ENCODE measurements around the gene PAX8. TPM values are rescaled to one million over a fixed set of nuclear protein-coding genes. Genes with fewer than 3 reads are reported as not detected.

PAX8 gene
- total and polyA plus RNA-seq, 2 of the 13 experiments (the other 11 are each of a cell fraction or from before 2014, with no cell fraction given) = 1.5 to 8.8 TPM

DNA sequence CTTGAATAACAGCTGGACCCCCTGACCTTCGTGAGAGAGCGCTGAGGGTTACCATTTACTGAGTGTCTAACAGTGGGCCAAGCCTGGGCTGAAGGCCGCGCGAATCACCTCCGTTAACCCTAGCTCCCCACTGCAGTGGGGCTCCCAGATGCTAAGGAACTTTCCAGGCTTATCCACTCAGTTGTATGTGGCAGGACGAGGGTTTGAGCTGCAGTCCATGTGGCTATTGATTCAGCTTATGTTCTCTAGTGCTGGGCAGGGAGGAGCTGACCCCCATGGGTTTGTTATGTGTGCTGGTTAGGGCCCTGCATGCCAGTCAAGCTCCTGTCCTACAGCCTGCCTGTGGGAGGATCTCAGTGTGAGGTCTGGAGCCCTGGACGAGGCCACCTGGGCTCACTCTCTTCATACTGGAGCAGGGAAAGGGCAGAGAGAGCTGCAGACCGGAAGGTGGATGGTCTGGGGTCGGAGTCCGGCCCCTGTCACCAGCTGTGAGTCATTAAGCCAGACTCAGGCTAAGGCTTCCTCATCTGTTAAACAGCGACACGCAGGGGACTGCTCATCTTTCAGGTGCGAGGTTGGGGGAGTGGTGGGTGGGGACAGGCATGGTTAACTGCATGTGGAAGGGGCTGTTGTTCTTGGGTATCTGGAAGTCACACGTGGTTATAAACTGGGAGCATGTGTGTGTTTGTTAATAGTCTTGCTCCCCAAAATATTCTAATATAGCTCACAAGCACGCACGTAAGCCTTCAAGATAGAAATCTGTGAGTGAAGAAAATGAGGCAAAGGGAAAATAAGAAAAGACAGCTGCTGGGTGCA, 98.4 kb downstream of the PAX8 start (continued):
- TF ChIP-seq ZKSCAN8 (CRISPR knock-in tag; IDR thresholded peaks at IDR 0.05; ENCODE audit: borderline replicate concordance) (0 out of 2 replicates have a peak, but pooled peaks have one; percentile 57), HMG20A (CRISPR knock-in tag; IDR thresholded peaks at IDR 0.05; ENCODE audit: borderline replicate concordance) (peak; percentile 57; the same call in 1 of the 2 replicates), ZEB1 (IDR thresholded peaks at IDR 0.05; ENCODE audit: insufficient replicate concordance, low read depth) (peak; percentile 63), KLF11 (CRISPR knock-in tag; IDR thresholded peaks at IDR 0.05) (no peak), GABPA (IDR thresholded peaks at IDR 0.05; ENCODE audit: low read depth, low read length) (no peak), GABPA (CRISPR knock-in tag; IDR thresholded peaks at IDR 0.05; ENCODE audit: low read depth) (peak; percentile 82), YEATS2 (CRISPR knock-in tag; IDR thresholded peaks at IDR 0.05; ENCODE audit: borderline replicate concordance) (peak; percentile 41; the same call in 1 of the 2 replicates), POLR2A (IDR thresholded peaks at IDR 0.05; ENCODE audit: insufficient read depth in 1 of 2, low read depth in 2 of 2, low read length in 2 of 2) (peak in 1 of 2 experiments; percentile 46; a peak in 1 of 4 replicates), DRAP1 (CRISPR knock-in tag; IDR thresholded peaks at IDR 0.05) (peak; percentile 50), MIXL1 (CRISPR knock-in tag; IDR thresholded peaks at IDR 0.05) (peak; percentile 89), CREM (IDR thresholded peaks at IDR 0.05) (peak; percentile 46; the same call in 1 of the 2 replicates), CREM (CRISPR knock-in tag; IDR thresholded peaks at IDR 0.05) (no peak), ZBTB7B (CRISPR knock-in tag; IDR thresholded peaks at IDR 0.05) (peak; percentile 92), HNRNPL (IDR thresholded peaks at IDR 0.05; ENCODE audit: low read depth, low read length) (no peak), CREB1 (IDR thresholded peaks at IDR 0.05) (peak; percentile 50; the same call in 1 of the 2 replicates), CREB1 (CRISPR knock-in tag; IDR thresholded peaks at IDR 0.05) (peak; percentile 29; the same call in 1 of the 2 replicates), ETV5 (CRISPR knock-in tag; IDR thresholded peaks at IDR 0.05; ENCODE audit: borderline replicate concordance) (peak; percentile 99), ZNF503 (CRISPR knock-in tag; IDR thresholded peaks at IDR 0.05) (no peak; the same call in 1 of the 2 replicates), FOXA1 (IDR thresholded peaks at IDR 0.05) (no peak), FOXA1 (CRISPR knock-in tag; IDR thresholded peaks at IDR 0.05) (peak; percentile 41; the same call in 1 of the 2 replicates), JUN (CRISPR knock-in tag; IDR thresholded peaks at IDR 0.05) (peak; percentile 84; the same call in 1 of the 2 replicates), CTCF (CRISPR knock-in tag; IDR thresholded peaks at IDR 0.05) (peak; percentile 81), NRL (CRISPR knock-in tag; IDR thresholded peaks at IDR 0.05; ENCODE audit: borderline replicate concordance) (peak; percentile 83; the same call in 1 of the 2 replicates), TAF1 (CRISPR knock-in tag; IDR thresholded peaks at IDR 0.05) (peak; percentile 32; the same call in 1 of the 2 replicates), ZNF124 (CRISPR knock-in tag; IDR thresholded peaks at IDR 0.05) (peak; percentile 80), MEF2D (CRISPR knock-in tag; IDR thresholded peaks at IDR 0.05) (peak; percentile 75; the same call in 1 of the 2 replicates)
